ENCODE data around the gene PRSS57. TPM values are rescaled to one million over a fixed set of nuclear protein-coding genes. Genes with fewer than 3 reads are reported as not detected.

PRSS57 gene
- polyA plus RNA-seq, 1 of the 3 experiments (the other 2 are of a cell fraction), result not detected

- POLR2A ChIA-PET, result no interaction called here
Observed at GRCh38 chr19:739998-740715, 44.9 kb upstream of the PRSS57 start.

DNA sequence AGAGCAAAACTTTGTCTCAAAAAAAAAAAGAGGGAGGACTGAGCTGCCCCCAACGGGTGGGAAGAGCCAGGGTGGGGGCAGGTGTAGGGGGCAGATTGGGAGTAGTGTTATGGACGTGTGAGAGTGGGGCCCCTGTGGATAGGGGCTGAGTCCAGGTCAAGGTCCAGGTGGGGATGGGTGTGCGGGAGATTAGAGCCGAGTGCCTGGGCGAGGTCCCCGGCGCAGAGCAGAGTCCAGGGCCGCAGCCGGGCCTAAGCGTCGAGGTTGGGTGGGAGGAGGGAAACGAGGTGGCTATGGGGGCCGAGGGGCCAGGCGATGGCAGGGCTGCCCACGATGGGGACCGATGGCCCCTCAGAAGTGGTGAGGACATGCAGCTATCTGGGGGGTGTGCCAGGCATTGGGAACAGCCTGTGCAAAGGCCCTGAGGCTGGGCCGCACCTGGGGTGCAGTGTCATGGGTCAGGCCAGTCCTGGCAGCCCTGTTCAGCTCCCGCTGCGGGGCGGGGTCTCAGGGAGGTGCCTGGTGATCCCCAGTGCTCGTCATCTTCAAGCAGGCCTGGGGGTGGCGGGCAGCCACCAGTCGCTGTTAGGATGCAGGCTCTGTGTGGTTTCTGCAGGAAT is 43.4 kb upstream of the PRSS57 start:
- POLR2A ChIA-PET, result no interaction called here
- Histone ChIP-seq H2AFZ (ENCODE audit: low read depth) (no peak overlapping the region), H3K9ac (no peak overlapping the region), H3K9me3 (no peaks in the 10 kb centered on the region), H3K9me2 (no peaks in the 10 kb centered on the region), H3K27me3 (ENCODE audit: insufficient read depth) (no peaks in the 10 kb centered on the region), H3K27ac (ENCODE audit: low read depth in 2 of 2, low read length in 1 of 2) (no peak overlapping the region), H3K4me3 (ENCODE audit: low read depth in 2 of 2, low read length in 1 of 2) (no peak overlapping the region), H3K36me3 (replicated peaks in 1 of 2; ENCODE audit: control insufficient read depth in 1 of 2, insufficient read depth in 2 of 2, low read length in 1 of 2) (no peaks in the 10 kb centered on the region), H3K79me2 (ENCODE audit: insufficient read depth) (no peaks in the 10 kb centered on the region), H3K4me1 (ENCODE audit: control insufficient read depth in 1 of 2, insufficient read depth in 2 of 2, low read depth in 1 of 2, low read length in 1 of 2) (no peaks in the 10 kb centered on the region), H3K4me2 (no peak overlapping the region), H3F3A (replicated peaks; ENCODE audit: insufficient read depth) (peaks cover 6% of the 10 kb centered on the region), H4K20me1 (ENCODE audit: insufficient read depth) (no peaks in the 10 kb centered on the region)
- CTCF ChIA-PET, result interaction anchor here (0.7 to 1.7 kb wide), 6 partner anchors 16 to 150 kb away, joined by 3 to 7 read pairs (median 4); partner anchors contain the start of gene RNF126
- DNase-seq, result no peak
- WGBS (ENCODE audit: low lambda C conversion rate), result 86% methylated on average over 18 of the region's 23 CpGs
- TF ChIP-seq IRF3 (IDR thresholded peaks at IDR 0.05; ENCODE audit: low read depth, low read length) (no peak), ELF1 (IDR thresholded peaks at IDR 0.05) (no peak), SMC3 (IDR thresholded peaks at IDR 0.05; ENCODE audit: low read depth, low read length) (no peak), TCF12 (IDR thresholded peaks at IDR 0.05) (no peak), GATA2 (CRISPR knock-in tag; IDR thresholded peaks at IDR 0.05) (no peak), EZH2phosphoT487 (IDR thresholded peaks at IDR 0.05; ENCODE audit: borderline replicate concordance, low read depth) (no peak), USF1 (IDR thresholded peaks at IDR 0.05; ENCODE audit: borderline replicate concordance, low read depth) (no peak), TAF1 (IDR thresholded peaks at IDR 0.05; ENCODE audit: borderline replicate concordance, low read depth, low read length) (no peak), FOXM1 (IDR thresholded peaks at IDR 0.05; ENCODE audit: low read depth) (no peak), GABPA (IDR thresholded peaks at IDR 0.05; ENCODE audit: low read depth) (no peak), SIN3A (IDR thresholded peaks at IDR 0.05; ENCODE audit: borderline replicate concordance, low read depth, low read length) (no peak), RAD21 (IDR thresholded peaks at IDR 0.05; ENCODE audit: low read length) (no peak), CHD2 (IDR thresholded peaks at IDR 0.05; ENCODE audit: low read length, partially characterized antibody) (no peak), JUND (IDR thresholded peaks at IDR 0.05) (no peak), TEAD4 (IDR thresholded peaks at IDR 0.05; ENCODE audit: borderline replicate concordance, insufficient read depth) (no peak), RFX5 (IDR thresholded peaks at IDR 0.05; ENCODE audit: low read length) (no peak)
- TF ChIP-seq, protein P1, sequence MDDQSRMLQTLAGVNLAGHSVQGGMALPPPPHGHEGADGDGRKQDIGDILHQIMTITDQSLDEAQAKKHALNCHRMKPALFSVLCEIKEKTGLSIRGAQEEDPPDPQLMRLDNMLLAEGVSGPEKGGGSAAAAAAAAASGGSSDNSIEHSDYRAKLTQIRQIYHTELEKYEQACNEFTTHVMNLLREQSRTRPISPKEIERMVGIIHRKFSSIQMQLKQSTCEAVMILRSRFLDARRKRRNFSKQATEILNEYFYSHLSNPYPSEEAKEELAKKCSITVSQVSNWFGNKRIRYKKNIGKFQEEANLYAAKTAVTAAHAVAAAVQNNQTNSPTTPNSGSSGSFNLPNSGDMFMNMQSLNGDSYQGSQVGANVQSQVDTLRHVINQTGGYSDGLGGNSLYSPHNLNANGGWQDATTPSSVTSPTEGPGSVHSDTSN (IDR thresholded peaks at IDR 0.05), result no peak

More at GRCh38 chr19:739998-740715, 44.9 kb upstream of the PRSS57 start:
- Histone ChIP-seq H3K4me1 (ENCODE audit: control insufficient read depth in 1 of 2, insufficient read depth in 2 of 2, low read depth in 1 of 2, low read length in 1 of 2) (no peaks in the 10 kb centered on the region), H3K4me3 (ENCODE audit: low read depth in 2 of 2, low read length in 1 of 2) (no peak overlapping the region), H3K79me2 (ENCODE audit: insufficient read depth) (no peaks in the 10 kb centered on the region), H3K27me3 (ENCODE audit: insufficient read depth) (no peaks in the 10 kb centered on the region), H3K9me3 (no peaks in the 10 kb centered on the region), H3K9me2 (no peaks in the 10 kb centered on the region), H3K36me3 (replicated peaks in 1 of 2; ENCODE audit: control insufficient read depth in 1 of 2, insufficient read depth in 2 of 2, low read length in 1 of 2) (no peaks in the 10 kb centered on the region), H3K27ac (ENCODE audit: low read depth in 2 of 2, low read length in 1 of 2) (no peak overlapping the region), H4K20me1 (ENCODE audit: insufficient read depth) (no peaks in the 10 kb centered on the region), H2AFZ (ENCODE audit: low read depth) (no peak overlapping the region), H3F3A (replicated peaks; ENCODE audit: insufficient read depth) (no peaks in the 10 kb centered on the region), H3K9ac (no peak overlapping the region), H3K4me2 (no peak overlapping the region)
- CTCF ChIA-PET, result interaction anchor here (0.9 to 1.7 kb wide), 4 partner anchors 15 to 71 kb away, joined by 3 to 7 read pairs (median 4); no protein-coding TSS in a partner anchor
- TF ChIP-seq GABPA (IDR thresholded peaks at IDR 0.05; ENCODE audit: low read depth) (no peak), MXI1 (IDR thresholded peaks at IDR 0.05; ENCODE audit: low read depth, low read length) (no peak), USF1 (IDR thresholded peaks at IDR 0.05; ENCODE audit: borderline replicate concordance, low read depth) (no peak), RFX5 (IDR thresholded peaks at IDR 0.05; ENCODE audit: low read length) (no peak), RAD21 (IDR thresholded peaks at IDR 0.05; ENCODE audit: low read length) (no peak), IRF3 (IDR thresholded peaks at IDR 0.05; ENCODE audit: low read depth, low read length) (no peak)
- 95% methylated on average over 25 of the region's 36 CpGs for WGBS (ENCODE audit: low lambda C conversion rate)
- no peak for DNase-seq
